Superior temporal gyrus (tissue), 1 donor: ENCODE data around the gene BANP.
"Not testable (repeated sequence)": the region's sequence is repeated elsewhere in the genome, so short reads cannot be mapped to it uniquely, and the experiment has no call there.

Source experiments
- DNase-seq: peaks from one replicate; pipeline ENCODE4 v3.0.0-alpha.2; 2016; ENCODE audit errors: extremely low spot score

BANP gene

DNA sequence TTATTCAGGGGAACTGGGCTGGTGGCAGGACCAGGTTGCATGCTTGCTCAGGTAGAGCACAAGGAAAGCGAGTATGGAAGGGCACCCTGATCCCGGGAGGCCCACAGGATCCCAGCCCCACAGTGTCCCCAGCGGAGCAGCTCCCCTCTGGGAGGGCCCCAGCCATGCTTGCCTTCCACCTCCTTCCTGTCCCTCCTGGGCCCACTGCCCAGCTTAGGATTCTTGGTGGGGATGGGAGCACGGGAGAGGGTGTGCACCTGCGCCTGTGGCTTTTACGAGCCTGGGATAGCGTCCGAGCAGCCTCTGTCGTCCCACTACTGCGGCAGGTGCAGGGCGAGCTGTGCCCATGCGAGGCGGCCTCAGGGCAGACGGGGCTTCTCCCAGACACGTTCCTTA lies 114.5 kb downstream of the BANP start:
- DNase-seq, result no peak

DNA sequence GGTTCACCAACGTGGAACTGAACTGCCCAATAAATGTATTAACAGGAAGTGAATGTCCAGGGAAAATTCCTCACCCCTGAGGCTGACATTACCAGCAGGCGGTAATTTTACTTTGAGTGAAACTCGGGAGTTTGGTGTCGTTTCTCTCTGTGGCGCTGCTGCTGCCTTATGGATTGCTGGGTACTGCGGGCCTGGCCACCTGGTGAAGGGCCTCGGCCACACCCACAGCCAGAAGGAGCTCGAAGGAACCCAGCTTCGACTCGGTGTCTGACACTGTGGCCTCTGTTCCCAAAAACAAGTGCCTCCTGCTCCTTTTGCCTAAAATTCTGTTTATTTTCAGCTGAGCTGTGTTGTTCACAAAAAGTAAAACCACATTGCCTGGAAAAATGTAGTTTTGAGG lies 115.0 kb downstream of the BANP start:
- no peak for DNase-seq

DNA sequence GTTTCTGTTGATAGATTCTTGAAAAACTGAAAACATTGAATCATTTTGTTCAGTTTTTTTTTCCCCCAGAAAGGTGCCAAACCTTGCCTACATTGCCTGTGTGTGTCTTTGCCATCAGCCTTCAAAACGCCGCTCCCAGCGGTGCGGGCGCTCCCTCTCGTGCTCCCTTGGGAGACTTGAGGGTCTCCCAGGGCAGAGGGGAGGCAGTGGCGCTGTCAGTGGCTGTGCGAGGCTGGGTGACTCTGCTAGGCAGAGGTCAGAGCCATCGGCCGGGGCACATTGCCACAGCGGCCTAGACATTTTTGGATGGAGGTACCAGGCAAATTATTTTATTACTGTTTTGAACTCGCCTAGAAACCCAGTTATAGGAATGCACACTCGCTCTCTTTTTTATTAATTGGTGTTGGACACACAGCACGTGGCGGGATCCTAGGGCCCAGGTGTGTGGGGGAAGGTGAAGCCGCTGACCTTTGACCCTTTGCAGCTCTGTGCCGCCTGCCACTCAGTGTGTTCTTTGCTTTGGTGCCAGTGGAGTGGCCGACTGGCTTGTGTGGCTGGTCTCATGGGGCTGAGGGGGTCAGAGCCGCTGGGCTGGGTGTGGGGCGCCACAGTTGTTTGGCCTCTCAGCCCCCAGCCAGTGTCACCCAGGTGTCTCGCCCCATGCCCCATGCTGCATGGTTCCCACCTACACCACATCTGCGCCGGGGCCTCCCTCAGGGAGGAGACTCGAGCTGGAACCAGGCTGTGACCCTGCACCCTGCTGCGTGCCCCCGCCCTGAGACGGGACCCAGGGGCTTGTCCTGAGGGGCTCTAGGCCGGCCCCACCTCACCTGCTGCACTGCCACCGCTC lies 115.7 kb downstream of the BANP start:
- no peak for DNase-seq

DNA sequence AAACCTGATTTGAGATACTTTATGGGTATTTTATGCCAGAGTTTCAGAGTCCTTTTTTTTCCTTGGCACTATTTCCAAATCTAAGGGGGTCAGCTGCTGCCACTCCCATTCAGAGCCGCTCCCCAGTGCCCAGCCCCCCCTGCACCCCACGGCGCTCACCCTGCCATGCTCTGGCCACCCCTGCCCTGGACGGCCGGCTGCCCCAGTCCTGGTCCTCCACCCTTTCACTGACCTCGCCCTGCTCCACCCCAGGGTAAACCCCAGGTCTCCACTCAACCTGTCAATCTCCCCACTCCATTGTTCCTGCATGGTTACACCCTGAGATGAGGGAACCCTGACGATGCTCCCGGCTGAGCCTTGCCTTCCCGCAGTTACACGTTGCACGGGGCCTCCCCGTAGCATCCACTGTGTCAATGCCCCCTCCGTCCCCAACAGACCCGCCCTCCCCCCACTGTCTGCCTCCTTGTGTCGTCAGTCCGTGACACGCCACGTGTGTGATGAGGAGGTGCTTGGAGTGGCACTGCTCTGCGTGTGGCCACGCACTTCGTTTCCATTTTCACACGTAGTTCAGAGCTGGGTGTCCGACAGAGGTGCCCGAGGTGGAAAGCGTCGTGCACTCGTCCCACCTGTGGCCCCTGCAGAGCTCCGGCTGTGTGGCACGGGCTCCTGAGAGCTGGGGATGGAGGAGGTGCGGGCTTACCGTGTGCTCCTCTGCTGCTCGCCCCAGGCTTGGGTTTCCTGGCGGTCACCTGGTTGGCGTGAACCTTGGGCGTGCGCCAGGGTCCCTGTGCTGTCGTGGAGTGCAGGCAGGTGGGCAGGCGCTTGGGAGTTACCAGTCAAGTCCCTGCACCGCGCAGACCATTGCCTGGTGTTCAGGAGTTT lies 116.5 kb downstream of the BANP start:
- DNase-seq, result no peak

DNA sequence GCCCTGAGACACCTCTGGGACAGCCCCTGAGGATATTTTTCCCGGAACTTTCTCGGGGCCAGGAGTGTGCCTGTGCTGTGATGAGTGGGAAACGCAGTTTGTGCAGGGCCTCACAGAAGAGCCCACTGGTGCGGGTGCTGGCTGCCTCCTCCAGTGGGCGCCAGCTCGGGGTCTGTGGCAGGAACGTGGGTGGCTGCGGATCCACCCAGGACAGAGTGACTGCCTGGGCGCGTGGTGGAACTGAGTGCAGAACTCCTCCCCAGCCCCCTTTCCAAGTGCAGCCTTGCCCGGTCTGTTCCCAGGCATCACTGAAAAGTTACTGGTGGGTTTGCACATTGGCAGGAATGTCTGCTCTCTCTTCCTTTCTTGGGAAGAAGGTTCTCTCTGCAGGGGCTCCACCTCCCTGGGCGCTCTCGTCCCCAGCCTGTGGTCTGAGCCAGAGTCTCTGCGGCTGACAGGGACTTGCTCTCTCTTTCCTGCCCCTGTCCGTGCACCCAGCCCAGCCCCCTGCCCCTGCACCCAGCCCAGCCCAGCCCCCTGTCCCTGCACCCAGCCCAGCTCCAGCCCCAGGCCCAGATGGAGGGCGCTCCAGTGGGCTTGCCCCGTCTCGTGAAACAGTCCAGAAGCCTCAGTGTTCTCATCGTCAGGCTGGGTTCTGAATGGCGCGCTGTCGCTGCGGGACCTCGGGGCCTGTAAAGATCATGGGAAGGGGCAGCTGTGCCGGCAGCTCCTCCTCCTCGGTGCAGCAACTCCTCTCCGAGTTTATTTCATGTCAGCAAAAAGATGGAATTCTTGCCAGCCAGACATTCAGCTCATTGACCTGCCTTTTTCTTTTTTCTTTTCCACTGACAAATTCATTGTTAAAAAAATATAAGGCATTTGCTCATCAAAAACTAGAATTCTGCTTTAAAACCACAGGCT lies 117.5 kb downstream of the BANP start:
- no peak for DNase-seq

DNA sequence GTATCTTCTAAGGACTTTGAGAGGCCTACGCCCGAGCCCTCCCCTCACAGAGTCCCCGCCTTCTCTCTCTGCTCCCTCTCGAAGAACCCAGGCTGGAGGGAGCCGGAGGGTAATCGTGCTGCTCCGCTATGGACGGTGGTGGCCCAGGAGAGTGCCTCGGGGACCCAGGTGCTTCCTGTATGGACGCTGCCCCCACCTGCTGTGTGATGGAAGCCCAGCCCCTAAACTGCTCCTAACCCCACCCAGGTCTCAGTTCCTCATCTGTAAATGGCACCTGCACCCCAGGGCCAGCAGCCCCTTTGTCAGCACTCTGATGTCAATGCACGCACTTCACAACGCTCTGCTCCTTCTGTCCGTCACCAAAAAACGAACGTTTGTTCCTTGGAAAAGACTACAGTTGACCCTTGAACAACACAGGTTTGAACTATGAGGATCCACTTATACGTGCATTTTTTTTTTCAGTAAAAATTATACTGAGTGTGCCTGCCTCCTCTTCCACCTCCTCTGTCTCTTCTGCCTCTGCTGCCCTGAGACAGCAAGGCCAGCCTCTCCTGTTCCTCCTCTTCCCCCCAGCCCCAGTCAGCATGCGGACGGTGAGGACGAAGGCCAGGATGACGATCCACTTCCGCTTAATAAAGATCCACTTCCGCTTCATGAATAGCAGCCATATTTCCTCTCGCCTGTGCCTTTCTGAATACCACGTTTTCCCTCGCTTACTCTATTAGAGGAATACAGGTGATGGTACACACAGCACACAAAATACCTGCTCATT lies 118.3 kb downstream of the BANP start:
- no peak for DNase-seq

DNA sequence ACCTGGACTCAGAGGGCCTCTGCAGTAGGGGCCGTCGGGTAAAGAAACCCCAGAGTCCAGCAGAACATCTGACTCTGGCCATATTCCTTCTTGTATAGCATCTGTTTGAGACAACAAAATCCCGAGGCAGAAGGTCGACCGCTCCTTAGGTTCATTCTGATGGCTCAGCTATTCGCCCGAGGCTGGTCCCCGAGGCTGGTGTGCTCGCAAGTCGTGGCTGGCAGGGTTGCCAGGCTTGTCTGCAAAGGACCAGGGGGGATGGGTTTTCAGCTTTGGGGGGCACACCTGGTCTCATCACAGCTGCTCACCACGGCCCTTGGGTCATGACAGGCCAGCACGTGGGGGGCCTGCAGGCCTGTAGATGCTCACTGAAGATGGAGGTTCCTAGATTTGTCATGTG lies 119.1 kb downstream of the BANP start:
- DNase-seq, result no peak

DNA sequence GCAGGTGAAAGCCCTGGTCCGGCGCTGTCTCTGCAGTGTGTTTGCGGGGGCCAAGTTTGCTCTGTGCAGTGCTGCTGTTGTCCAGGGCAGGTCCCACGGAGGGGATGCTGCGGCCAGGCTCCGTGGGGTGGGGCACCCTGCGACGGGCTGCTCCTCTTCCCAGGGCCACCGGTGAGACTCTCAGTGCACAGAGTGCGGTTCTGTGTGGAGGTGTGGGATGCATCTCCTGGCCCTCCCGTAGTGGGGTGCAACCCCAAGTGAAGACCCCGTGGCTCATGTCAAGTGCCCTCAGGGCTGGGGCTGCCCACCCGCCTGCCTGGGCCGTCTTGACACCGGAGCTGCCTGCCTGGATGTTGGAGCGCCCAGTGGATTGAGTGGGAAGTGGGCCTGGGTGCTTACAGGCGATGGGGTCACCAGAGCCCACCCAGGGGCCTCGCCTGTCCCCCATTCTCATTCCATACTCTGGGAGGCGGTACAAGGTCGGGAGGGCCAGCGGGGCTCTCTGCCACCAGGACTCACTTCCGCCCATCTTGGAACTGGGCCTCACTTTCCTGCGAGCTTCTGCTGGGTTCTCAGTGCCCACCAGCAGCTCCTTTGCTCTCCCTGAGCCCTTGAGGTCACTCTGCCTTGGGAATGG lies 119.9 kb downstream of the BANP start:
- DNase-seq, result no peak

DNA sequence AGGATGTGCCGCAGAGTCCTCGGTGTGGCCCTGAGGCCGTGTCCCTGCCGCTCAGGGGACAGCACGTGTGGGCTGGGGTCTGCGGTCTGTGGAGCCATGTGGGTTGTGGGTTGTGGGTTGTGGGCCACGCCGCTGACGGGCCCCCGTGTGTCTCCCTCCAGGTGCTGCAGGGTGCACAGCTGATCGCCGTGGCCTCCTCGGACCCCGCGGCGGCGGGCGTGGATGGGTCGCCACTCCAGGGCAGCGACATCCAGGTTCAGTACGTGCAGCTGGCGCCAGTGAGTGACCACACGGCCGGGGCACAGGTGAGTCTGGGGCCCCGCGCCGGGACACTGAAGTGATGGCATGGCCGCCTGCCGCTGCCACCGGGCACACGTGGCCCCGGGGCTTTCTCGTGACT lies 120.7 kb downstream of the BANP start:
- DNase-seq, result no peak

DNA sequence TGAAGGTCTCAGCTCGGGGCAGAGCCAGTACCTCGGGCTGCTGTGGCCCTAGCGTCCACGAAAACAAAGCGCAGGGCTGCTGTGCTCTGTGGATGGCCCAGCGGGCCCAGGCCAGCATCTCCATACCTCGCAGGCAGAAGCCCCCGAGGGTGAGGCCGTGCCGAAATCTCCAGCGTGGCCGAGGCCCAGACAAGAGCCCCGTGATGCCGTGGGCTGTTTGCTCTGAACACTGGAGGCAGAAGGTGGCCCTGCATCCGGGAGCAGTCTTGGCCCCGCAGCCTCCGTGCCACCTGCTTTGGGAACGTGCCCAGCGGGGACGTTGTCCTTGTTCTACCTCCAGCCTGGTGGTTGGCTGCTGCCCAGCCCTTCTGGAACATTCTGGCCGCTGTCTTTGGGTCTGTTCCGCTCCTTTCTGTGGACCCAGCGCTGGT lies 121.4 kb downstream of the BANP start:
- DNase-seq, result no peak

DNA sequence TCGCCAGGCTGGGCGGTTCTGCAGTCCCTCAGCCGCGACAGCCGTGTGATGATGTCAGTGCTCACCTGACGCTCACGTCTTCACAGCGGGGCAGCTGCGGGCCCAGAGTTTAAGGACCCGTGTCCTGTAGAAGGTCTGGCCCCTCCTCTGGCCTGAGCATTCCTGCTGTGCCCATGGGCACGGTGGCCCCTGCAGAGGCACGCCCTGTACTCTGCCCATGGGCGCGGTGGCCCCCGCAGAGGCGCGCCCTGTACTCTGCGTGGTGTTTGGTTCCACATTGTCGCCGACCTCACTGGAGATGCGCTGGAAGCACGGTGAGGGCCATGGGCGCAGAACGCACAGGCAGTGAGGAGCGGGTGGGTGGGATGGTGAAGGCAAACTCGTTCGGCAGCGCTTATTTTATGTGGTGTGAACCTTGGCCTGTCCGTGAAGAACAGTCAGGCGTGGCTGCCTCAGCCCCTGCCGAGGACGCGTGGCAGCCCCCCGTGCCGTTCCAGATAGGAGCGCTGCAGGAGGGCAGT lies 122.0 kb downstream of the BANP start:
- no peak for DNase-seq

DNA sequence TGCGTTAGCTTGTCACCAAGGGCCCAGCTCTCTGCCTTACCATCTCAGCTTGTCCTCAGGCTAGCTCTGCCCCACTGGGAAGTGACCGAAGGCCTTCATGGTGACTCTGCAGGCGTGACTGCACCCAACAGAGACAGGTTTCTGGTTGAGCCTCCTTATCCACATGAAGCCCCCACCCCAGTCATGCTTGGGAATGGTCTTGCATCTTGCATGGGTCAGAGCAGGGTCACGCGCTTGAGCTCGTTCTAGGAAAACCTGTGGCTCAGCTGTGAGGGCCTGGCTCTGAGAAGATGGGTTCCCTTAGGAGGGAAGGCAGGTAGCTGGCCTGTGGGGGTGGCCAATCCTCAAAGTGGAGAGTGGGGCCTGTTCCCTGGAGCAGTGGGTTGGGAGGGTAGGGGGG lies 122.8 kb downstream of the BANP start:
- DNase-seq, result no peak

DNA sequence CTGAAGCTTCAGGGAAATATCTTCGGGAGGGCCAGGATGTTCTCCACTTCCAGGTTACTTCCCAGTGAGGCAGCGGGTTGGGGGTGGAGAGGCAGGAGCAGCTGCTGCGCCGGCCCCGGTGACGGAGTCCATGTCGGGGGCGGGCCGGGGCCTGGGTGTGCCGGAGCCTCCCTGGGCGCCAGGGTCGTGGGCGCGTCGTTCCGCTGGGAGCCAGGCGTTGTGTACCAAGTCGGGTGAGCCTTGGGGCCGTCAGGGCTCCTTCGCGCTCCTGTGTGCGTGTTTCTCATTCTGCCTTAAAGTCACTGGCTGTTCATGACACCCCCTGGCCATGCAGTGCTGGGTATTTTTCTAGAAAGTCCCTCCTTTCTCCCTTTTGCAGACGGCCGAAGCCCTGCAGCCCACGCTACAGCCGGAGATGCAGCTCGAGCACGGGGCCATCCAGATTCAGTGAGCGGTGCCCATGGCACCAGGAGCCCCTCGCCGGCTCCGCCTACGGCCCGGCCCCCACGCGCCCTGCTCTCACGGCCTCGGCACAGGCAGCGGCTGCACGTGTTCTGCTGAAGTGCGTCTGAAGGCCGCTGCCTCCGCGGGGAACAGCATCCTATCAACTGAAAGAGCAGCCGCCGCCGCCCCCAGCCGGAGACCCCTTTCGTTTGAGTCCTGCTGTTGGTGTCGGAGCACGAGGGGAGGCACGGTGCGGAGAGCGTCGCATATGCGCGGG lies 125.1 kb downstream of the BANP start:
- DNase-seq, result no peak

DNA sequence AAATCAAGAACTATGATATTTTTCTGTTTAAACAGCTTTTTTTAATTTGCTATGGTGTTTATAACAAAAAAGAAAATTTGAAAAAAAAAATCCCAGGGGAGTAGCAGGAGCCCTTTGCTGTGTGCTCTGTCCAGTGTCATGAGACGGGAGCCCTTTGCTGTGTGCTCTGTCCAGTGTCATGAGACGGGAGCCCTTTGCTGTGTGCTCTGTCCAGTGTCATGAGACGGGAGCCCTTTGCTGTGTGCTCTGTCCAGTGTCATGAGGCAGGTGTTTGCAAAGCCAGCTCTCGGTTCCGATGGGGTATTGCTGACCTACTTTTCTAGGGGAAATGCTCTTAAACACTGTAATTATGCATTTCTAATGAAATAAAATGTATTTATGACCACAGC lies 125.7 kb downstream of the BANP start:
- not testable (repeated sequence) for DNase-seq

DNA sequence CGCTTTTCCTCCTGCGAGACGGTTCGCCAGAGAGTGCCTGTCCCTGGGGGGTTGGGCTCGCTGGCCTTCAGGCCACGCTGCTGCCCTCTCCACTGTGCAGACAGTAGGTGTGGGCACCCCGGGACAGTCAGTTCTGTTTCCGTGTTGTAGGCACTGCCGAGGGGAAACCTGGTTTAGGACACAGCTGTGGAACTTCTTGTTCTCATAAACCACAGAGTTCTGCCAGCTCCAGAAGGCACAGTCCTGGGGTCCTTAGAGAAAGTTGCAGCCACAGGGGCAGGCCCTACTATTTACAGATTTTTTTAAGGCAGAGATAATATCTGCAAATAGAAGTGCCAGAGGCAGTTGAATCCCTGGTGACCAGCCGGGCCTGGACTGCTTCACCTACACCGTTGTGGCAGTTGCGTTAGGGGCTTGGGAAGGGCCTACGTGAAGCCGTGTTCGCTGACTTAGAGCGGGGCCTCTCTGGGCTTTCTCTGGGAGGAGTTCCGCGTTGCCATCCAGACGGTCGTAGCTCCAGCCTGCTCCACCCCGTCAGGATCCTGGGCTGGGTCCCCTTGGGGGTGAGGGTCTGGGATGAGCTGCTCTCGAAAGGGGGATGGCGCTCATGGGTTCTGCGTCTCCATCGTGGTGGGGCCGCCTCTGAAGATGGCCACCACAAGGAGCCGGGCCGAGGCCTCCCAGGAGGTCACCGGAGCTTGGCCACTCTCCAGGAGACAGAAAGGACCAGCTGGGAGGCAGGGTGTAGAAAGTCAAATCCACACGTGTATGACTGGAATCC lies 126.3 kb downstream of the BANP start:
- DNase-seq, result no peak

DNA sequence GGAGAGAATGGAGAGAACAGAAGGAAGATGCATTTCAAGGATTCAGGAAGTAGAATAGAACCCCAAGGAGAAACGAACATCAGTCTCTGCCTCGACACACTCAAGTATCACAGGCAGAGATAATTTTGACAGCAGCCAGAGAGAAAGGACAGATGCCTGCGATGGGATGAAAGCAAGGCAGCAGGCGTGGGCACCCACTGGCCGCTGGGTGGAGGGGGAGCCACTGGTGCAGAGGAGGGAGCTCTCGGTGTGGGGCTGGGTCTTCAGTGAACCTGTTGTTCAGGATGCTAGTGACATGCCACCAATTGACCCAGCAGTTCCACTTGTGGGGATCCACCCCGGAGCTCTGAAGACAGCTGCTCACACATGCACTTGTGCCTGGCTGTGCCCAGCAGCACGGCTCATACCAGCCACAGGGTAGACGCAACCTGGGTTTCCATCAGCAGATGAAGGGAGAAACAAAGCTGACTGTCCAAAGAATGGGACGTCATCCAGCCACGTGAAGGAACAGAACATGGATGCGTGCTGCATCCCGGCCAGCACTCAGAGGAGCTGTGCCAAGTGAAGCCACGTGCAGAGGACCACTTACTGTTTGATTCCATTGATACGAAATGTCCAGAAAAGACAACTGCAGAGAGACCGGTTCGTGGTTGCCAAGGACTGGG lies 127.0 kb downstream of the BANP start:
- DNase-seq, result no peak

DNA sequence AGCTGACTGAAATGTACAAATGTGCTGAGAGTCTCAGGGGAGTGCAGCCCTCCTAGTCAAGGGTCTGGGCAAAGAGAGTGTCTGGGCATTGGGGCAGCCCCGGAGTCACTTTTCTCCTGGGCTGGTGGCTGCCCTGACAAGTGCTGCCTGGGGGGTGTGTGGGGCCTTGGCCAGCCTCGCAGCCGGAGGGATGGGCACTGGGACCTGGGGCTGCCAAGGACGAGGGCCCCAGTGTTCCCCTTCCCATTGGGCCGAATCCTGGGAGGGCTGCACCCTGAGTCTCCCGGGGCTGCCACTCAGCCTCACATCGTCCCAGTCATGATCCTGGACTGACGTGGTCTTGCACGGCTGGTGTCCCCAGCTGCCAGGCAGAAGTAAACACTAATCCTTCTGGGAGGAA lies 132.3 kb downstream of the BANP start:
- DNase-seq, result no peak

DNA sequence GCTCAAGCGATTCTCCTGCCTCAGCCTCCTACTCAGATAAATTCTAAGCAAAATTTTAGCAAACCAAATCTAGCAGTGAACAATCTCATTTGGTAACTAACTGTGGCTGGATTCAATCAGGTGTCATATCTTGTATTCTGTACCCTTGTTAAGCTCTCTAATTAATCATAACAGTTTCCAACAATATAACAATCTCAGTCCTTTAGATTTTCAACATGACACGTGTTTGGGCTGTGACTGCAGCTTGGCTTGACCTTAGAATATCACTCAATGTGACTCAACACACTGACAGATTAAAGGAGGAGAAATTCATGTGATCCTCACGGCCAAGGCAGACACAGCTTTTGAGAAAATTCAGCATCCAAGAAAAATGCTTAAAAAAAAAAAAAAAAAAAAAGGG lies 133.6 kb downstream of the BANP start:
- DNase-seq, result no peak
